Endodermal cell (in vitro differentiated cells): ENCODE results near the gene RNF220. TPM values are rescaled to one million over a fixed set of nuclear protein-coding genes. Genes with fewer than 3 reads are reported as not detected.

Experiments used
- DNase-seq: peaks from one replicate; pipeline ENCODE4 v3.0.0-alpha.2; 2017
- H3K27ac ChIP-seq: 2 replicates; pipeline ENCODE4 v1.5.1; 2013; ENCODE audit warnings: mild to moderate bottlenecking, low read depth, low read length, moderate library complexity
- H3K27me3 ChIP-seq: 2 replicates; pipeline ENCODE4 v1.6.1; 2013; ENCODE audit warnings: mild to moderate bottlenecking, low read length, moderate library complexity; ENCODE audit not compliant: insufficient read depth, control insufficient read depth, poor library complexity, severe bottlenecking
- H3K36me3 ChIP-seq: 2 replicates; pipeline ENCODE4 v1.7.0; 2013; ENCODE audit warnings: mild to moderate bottlenecking, low read length, moderate library complexity; ENCODE audit not compliant: control insufficient read depth, insufficient read depth
- H3K4me1 ChIP-seq: one replicate; pipeline ENCODE4 v1.7.0; 2013; ENCODE audit warnings: low read length; ENCODE audit not compliant: control insufficient read depth, insufficient read depth
- H3K4me3 ChIP-seq: 2 replicates; pipeline ENCODE4 v1.5.1; 2013; ENCODE audit warnings: mild to moderate bottlenecking, low read length, moderate library complexity
- H3K9ac ChIP-seq: 2 replicates; pipeline ENCODE4 v1.6.1; 2013; ENCODE audit warnings: mild to moderate bottlenecking, low read length, moderate library complexity; ENCODE audit not compliant: poor library complexity, severe bottlenecking; ENCODE audit errors: extremely low read depth
- H3K9me3 ChIP-seq: 2 replicates; pipeline ENCODE4 v1.6.1; 2013; ENCODE audit warnings: mild to moderate bottlenecking, low read length, moderate library complexity; ENCODE audit not compliant: control insufficient read depth
- H3K27ac Mint-ChIP-seq: 2 replicates; pipeline ENCODE4 v1.8.0; 2020; ENCODE audit warnings: mixed read lengths
- H3K27me3 Mint-ChIP-seq: 2 replicates; pipeline ENCODE4 v1.8.0; 2021; ENCODE audit warnings: mild to moderate bottlenecking, mixed read lengths; ENCODE audit not compliant: insufficient read depth
- H3K36me3 Mint-ChIP-seq: 2 replicates; pipeline ENCODE4 v1.8.0; 2020; ENCODE audit warnings: low read depth, mixed read lengths
- H3K4me1 Mint-ChIP-seq: 2 replicates; pipeline ENCODE4 v1.8.0; 2020; ENCODE audit warnings: mixed read lengths
- H3K4me3 Mint-ChIP-seq: 2 replicates; pipeline ENCODE4 v1.8.0; 2020; ENCODE audit warnings: mild to moderate bottlenecking, moderate library complexity, mixed read lengths
- H3K9me3 Mint-ChIP-seq: 2 replicates; pipeline ENCODE4 v1.8.0; 2020; ENCODE audit warnings: mild to moderate bottlenecking, mixed read lengths
- WGBS, 2 experiments: methylation state at CpG; one replicate each; pipeline versions ENCODE4 v1.1.5 to v1.1.7; 2013; ENCODE audit warnings: missing lambda C conversion rate in 2 of 2, mixed read lengths in 1 of 2; ENCODE audit not compliant: insufficient coverage in 1 of 2, insufficient read length in 1 of 2; 5-methylcytosine and 5-hydroxymethylcytosine counted together
- total RNA-seq, 2 donors: library from RNA; stranded (reverse); fragmentation: NEBNext Ultra II Directional in 1 of 2; extraction: Animal tissue kit (Norgen Biotek cat#: 25700) in 1 of 2; gene quantifications; 2 replicates in 1 of 2; 3 replicates in 1 of 2; pipeline ENCODE4 v1.2.1, GENCODE V29; 2021
- TF ChIP-seq, protein P1 (sequence below): fragments of 200-600 bp; sonication (generic); conservative IDR thresholded peaks from 2 replicates; pipeline ENCODE4 v1.5.0; 2021; ENCODE audit warnings: antibody characterized with exemption, mild to moderate bottlenecking

Gene RNF220
- total RNA-seq, 2 donors from 2014 or later = 94.6 to 95.5 TPM

DNA sequence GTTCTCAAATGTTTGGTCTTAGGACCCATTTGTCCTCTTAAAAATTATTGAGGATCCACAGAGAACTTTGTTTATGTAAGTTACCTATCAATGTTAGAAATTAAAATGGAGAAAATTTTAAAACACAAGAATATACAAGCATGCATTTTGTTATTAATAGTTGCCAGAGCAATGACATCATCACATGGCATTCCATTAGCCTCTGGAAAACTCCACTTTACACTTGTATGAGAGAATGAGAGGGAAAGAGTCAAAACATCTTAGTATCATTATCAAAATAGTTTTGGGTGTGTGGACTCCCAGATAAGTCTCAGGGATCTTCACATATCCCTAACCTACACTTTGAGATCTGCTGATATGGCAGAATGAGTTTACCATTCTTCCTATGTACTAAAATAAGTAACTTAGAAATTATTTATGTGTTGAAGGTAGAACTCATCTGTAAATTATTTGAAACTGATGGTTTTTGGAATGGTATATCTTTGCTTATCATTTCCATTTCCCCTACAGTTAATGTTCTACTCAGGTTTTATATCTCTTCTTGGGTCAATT lies 48.8 kb downstream of the RNF220 start:
- DNase-seq = no peak
- H3K27me3 Mint-ChIP-seq = peaks cover 16% of the 10 kb centered on the region
- H3K36me3 Mint-ChIP-seq = no peaks in the 10 kb centered on the region
- H3K27ac ChIP-seq = no peak overlapping the region
- no peaks in the 10 kb centered on the region for H3K4me1 Mint-ChIP-seq
- TF ChIP-seq, protein P1, sequence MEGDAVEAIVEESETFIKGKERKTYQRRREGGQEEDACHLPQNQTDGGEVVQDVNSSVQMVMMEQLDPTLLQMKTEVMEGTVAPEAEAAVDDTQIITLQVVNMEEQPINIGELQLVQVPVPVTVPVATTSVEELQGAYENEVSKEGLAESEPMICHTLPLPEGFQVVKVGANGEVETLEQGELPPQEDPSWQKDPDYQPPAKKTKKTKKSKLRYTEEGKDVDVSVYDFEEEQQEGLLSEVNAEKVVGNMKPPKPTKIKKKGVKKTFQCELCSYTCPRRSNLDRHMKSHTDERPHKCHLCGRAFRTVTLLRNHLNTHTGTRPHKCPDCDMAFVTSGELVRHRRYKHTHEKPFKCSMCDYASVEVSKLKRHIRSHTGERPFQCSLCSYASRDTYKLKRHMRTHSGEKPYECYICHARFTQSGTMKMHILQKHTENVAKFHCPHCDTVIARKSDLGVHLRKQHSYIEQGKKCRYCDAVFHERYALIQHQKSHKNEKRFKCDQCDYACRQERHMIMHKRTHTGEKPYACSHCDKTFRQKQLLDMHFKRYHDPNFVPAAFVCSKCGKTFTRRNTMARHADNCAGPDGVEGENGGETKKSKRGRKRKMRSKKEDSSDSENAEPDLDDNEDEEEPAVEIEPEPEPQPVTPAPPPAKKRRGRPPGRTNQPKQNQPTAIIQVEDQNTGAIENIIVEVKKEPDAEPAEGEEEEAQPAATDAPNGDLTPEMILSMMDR = no peak
- no peak overlapping the region for H3K9ac ChIP-seq
- peaks cover 9% of the 10 kb centered on the region for H3K9me3 Mint-ChIP-seq
- no peaks in the 10 kb centered on the region for H3K4me1 ChIP-seq
- no peak overlapping the region for H3K4me3 Mint-ChIP-seq
- H3K4me3 ChIP-seq = no peak overlapping the region
- no peaks in the 10 kb centered on the region for H3K27me3 ChIP-seq
- peaks cover 8% of the 10 kb centered on the region for H3K9me3 ChIP-seq
- no peak overlapping the region for H3K27ac Mint-ChIP-seq
- H3K36me3 ChIP-seq = no peaks in the 10 kb centered on the region

DNA sequence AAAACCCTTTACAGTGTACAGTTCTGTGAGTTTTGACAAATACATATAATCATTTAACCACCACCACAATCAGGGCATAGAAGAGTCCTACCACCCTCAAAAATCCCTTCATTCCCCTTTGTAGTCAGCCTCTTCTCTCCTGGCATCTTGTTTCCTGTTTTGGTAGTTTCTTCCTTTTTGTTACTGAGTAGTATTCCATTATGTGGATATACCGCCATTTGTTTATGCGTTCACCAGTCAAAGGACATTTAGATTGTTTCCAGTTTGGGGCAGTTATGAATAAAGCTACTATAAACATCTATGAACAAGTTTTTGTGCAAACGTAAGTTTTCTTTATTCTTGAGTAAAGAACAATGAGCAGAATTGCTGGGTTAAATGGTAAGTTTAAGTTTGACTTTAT lies 49.6 kb downstream of the RNF220 start:
- TF ChIP-seq, protein P1 = no peak
- no peaks in the 10 kb centered on the region for H3K27me3 ChIP-seq
- WGBS, 2 experiments = 97% methylated on average over 2 of the region's 3 CpGs; no CpG with 5 or more reads in 1 of the 2 experiments
- H3K27ac Mint-ChIP-seq = no peak overlapping the region
- DNase-seq = no peak
- no peak overlapping the region for H3K27ac ChIP-seq
- peaks cover 8% of the 10 kb centered on the region for H3K9me3 ChIP-seq
- no peak overlapping the region for H3K4me3 Mint-ChIP-seq
- H3K36me3 Mint-ChIP-seq = no peaks in the 10 kb centered on the region
- H3K9ac ChIP-seq = no peak overlapping the region
- H3K4me1 Mint-ChIP-seq = no peaks in the 10 kb centered on the region
- H3K9me3 Mint-ChIP-seq = peaks cover 9% of the 10 kb centered on the region
- no peaks in the 10 kb centered on the region for H3K4me1 ChIP-seq
- no peaks in the 10 kb centered on the region for H3K36me3 ChIP-seq
- H3K27me3 Mint-ChIP-seq = peaks cover 21% of the 10 kb centered on the region
- H3K4me3 ChIP-seq = no peak overlapping the region

GRCh38 chr1:44460107-44460882 lies 55.2 kb downstream of the RNF220 start:
- TF ChIP-seq, protein P1 = no peak
- no peaks in the 10 kb centered on the region for H3K36me3 ChIP-seq
- H3K27ac Mint-ChIP-seq = no peak overlapping the region
- no peaks in the 10 kb centered on the region for H3K4me1 Mint-ChIP-seq
- H3K36me3 Mint-ChIP-seq = no peaks in the 10 kb centered on the region
- H3K27ac ChIP-seq = no peak overlapping the region
- H3K9me3 Mint-ChIP-seq = no peaks in the 10 kb centered on the region
- no peak overlapping the region for H3K9ac ChIP-seq
- H3K4me1 ChIP-seq = no peaks in the 10 kb centered on the region
- no peaks in the 10 kb centered on the region for H3K27me3 ChIP-seq
- peaks cover 28% of the 10 kb centered on the region for H3K27me3 Mint-ChIP-seq
- WGBS, 2 experiments = 92 to 93% methylated on average over 8 to 12 of the region's 12 CpGs
- no peak overlapping the region for H3K4me3 Mint-ChIP-seq
- H3K9me3 ChIP-seq = no peaks in the 10 kb centered on the region
- no peak for DNase-seq
- H3K4me3 ChIP-seq = no peak overlapping the region
